ENCODE data around the gene GTF2H2C.
"Not testable (repeated sequence)": the region's sequence is repeated elsewhere in the genome, so short reads cannot be mapped to it uniquely, and the experiment has no call there.

DNA sequence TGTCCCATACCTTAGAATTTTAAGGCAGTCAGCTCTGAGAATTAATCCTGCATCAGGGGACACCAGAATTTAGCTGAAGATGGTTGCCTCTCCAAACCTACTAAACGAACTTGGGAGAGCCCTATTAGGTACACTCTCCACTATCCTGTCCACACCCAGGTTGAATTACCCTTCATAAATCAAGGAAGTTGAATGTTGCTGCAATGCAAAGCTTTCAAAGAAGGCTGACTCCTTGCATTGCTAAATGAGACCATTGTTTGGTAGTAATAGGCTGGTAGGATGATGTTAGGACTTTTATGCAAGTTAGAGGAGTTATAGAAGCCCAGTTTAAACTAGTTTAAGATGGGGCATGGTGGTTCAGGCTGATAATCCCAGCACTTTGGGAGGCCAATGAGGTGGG, 18.6 kb upstream of the GTF2H2C start:
- TF ChIP-seq, protein P1, sequence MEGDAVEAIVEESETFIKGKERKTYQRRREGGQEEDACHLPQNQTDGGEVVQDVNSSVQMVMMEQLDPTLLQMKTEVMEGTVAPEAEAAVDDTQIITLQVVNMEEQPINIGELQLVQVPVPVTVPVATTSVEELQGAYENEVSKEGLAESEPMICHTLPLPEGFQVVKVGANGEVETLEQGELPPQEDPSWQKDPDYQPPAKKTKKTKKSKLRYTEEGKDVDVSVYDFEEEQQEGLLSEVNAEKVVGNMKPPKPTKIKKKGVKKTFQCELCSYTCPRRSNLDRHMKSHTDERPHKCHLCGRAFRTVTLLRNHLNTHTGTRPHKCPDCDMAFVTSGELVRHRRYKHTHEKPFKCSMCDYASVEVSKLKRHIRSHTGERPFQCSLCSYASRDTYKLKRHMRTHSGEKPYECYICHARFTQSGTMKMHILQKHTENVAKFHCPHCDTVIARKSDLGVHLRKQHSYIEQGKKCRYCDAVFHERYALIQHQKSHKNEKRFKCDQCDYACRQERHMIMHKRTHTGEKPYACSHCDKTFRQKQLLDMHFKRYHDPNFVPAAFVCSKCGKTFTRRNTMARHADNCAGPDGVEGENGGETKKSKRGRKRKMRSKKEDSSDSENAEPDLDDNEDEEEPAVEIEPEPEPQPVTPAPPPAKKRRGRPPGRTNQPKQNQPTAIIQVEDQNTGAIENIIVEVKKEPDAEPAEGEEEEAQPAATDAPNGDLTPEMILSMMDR (IDR thresholded peaks at IDR 0.05; ENCODE audit: low read depth, low read length), result not testable (repeated sequence)
- not testable (repeated sequence) for TF ChIP-seq POLR2A (IDR thresholded peaks at IDR 0.05; ENCODE audit: extremely low read depth, insufficient read length)
- TF ChIP-seq, protein P2, sequence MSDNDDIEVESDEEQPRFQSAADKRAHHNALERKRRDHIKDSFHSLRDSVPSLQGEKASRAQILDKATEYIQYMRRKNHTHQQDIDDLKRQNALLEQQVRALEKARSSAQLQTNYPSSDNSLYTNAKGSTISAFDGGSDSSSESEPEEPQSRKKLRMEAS (IDR thresholded peaks at IDR 0.05; ENCODE audit: low read depth, low read length), result not testable (repeated sequence)

All from NB4 (cell line).